Stimulated activated CD4-positive, alpha-beta T cell treated with anti-CD3 and anti-CD28 coated beads, TNF-alpha, amount 100 ng/mL, for 48 hours (primary cell): ENCODE data around the gene MRTFB.
"Not testable (repeated sequence)": the region's sequence is repeated elsewhere in the genome, so short reads cannot be mapped to it uniquely, and the experiment has no call there.

ENCODE experiments used
- DNase-seq, 3 donors: peaks; one replicate each; pipeline ENCODE4 v3.0.0-alpha.2; 2020; ENCODE audit warnings: low read depth in 3 of 3

Gene MRTFB

DNA sequence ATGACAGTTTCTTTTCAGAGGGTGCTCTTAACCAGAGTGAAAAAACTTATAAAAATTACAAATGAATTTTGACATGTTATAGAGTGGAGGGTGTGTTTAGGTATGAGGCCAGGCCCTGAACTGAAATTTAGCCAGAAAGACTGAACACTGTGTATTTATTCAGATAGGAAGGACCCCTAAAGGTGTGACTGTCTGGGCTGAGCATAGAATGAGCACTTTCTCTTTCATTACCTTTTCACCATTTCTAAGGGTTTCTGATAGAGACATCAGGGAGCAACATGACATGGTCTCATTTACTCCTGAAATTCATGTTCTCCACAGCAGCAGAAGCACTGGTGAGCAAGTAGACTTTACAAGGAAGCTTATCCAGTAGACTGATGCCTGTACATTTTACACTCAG lies 32.9 kb downstream of the MRTFB start:
- no peak for DNase-seq

DNA sequence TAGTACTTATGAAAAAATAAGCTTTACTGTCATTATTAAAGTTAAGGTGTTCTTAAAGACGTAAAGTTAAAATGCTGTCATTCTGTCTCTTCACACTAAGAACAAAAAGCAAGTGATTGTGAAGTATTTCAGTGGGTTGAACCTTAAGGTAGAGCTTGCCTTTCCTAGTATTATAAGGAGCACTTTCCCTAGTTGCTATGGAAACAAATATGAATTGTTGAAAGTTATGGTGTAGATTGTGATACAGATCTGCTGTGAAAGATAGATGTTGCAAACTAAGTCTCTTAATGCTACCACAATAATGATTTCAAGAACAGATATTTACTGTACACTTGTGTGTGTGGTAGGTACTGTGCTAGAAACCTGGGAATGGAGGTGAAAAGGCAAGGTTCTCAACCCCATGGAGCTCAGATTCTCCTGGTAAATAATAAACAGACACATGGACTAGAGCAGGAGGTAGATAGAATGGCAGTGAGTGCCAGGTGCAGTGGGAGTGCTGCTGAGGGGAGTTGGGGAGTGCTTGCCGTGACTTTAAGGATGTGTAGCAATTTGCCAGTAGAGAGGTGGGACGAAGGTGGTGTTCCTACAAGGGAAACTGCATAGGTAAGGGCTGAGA lies 34.7 kb downstream of the MRTFB start:
- DNase-seq = no peak

DNA sequence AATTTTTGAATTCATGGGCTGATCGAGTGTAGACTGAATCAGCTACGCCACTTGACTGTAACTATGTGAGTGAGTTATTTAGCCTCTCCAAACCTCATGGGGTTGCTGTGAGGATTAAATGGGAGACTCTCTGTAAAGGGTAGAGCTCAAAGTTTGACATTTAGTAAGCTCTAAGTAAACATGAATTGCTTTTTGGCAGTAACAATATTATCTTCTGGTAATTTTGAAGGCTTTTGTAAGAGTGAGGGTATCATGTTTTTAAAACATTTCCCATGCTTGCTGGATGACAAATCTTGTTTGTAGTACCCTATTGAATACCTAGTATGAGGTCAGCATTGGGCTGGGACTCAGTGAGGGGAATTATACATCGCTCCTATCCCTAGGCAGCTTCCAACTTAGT lies 35.3 kb downstream of the MRTFB start:
- no peak for DNase-seq

DNA sequence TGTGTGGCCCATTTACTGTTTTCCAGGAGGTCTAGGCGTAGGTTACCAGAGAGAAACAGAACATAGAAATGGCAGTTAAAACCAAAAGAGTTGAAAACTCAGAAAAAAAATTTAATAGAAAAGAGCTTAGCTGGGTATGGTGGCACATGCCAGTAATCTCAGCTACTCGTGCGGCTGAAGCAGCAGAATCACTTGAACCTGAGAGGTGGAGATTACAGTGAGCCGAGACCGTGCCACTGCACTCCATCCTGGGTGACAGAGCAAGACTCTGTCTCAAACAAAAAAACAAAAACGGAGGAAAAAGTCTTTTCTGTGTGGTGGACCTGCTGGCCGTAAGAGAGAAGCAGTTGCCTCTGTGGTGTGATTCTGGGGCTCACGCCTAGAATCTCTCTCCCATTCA lies 35.8 kb downstream of the MRTFB start:
- DNase-seq = no peak

DNA sequence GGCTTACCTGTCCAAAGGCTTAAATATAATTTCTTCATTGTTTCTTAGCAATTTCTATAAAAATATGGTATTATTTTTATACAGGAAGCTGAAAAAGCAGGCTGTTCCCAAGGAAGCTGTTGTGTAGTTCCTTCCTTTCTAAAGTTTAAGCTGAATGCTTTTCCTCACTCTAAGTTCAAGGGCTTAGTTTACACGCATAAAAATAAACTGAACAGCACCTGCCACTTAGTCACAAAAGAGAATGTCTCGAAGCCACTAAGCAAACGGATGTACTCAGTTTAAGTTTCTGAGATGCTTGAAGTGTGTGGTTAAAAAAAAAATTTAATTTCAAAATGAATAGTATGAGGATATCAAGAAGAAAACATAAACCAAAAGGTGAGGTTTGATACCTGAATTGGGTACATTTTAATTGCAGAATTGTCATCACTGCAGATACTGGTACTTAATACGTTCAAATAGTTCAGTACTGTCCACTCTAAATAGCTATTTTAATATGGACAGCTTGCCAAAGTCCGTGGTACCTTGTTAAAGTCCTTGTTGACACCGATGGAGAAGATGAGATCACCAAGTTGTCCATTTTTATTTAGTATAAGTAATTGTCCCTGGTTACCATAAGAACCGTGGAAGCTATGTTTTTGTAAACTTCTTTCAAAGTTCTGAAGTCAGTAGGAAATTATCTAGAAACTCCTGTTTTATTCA lies 38.1 kb downstream of the MRTFB start:
- no peak for DNase-seq

DNA sequence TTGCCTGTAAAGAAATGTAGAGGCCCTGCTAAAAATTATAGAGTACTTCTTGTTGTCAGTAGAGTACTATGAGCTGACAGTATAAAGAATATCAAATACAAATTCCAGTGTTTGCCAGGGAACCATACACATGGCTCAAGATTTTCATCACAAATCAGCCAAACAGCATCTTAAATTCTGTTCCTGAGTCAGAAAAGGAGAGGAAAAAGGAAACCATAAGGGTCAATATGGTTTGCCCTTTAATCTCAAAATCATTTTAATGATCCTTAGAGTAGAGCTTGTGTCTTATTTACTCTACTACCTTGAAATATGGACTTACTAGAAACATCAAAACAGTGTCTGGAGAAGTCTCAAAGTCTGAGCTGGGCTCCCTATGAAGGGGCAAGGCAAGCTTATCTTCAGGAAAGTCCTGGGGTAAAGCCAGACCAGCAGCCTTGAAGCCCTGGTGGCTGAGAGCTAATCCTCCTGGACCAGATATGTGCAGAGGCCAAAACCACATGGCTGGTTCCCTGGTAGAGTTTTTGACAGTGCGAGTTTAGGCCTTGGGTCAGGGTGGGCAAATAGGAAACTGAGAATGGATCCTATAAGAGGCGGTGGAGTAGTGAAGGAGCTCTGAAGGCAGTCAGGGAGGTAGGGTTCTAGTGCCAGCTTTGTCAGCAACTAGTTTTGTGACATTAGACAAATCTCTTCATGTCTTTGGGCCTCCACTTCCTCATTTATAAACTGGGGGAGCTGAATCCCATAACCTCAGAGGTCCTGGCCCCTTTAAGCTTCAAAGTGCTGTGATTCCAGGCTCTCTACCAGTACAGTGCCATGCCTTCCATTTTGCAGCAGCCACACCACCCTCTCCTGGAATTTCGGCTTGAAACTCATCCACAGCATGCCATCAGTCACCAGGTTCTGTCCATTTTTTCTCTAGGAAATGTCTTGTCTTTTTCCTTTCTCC lies 38.9 kb downstream of the MRTFB start:
- no peak for DNase-seq

DNA sequence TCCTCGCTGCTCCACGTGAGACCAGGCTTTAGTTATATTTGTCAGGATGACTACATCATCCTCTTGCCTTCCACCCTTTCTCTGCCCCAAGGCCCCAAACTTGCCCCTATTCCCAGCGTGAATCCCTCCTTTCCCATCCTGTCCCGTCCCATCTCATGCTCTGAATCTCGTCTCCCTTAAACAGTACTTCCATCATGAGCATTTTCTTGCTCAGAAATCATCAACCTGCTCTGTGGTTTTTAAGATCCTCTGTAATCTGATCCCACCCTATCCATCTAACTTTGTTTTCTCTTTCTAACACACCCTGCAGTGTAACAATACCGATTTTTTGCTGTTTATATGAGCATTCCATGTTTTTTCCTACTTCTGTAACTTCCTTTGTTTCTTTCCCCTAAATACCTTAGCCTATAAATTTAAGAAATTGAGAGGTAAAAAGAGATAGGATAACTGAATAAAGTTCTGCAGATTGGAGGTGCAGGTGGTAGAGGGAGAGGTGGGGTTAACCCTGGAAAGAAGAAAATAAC lies 39.7 kb downstream of the MRTFB start:
- DNase-seq = no peak

DNA sequence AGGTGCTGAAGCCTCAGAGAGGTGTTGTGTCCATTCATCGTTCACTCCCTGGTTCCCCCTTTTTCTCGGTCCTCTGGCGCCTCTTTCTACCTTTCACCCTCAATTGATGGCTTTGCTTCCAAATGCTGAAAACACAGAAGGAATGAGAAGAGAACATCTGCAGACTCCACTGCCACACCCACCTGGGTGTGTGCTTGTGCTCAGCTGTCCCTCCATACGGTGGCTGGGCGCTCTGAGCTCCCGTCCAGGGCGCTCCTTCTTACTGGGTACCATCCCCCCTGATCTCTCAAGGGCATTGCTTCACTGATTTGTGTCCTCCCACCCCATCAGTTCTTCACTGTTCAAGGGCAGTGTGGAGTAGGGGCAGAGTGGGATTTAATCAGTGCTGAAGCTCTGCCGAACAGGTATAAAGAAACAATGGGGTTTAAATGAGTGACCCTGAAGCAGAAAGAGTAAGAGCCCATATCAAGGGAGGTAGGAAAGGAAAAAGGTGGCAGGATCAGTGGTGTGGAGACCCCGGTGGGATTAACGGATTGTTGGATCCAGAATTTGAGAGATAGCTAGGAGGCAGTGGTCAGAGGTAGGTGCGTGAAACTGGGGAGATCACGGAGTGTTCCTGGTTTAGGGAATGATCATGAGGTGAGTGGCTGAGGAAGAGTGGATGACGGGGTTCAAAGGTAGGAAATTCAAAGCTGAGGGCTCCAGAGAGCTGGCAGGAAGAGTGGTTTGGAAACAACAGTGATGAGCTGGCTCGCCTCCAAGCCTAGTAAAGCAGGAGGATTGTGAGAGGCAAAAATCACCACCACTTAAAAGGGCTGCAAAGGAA lies 40.8 kb downstream of the MRTFB start:
- no peak for DNase-seq

DNA sequence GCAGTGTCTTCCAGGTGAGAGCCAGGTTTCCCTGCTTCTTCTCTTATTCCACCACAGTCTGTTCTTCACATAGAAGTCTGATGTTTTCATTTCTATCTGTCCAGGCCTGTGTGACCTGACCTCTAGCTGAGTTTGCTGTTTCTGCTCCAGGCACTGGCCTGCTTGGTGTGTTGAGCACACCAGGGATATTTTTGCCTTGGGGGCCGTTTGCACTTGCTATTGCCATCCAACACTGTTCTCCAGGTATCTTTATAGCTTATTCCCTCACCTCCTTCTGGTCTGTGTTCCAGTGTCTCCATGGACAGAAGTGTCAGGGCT lies 41.4 kb downstream of the MRTFB start:
- DNase-seq = no peak

DNA sequence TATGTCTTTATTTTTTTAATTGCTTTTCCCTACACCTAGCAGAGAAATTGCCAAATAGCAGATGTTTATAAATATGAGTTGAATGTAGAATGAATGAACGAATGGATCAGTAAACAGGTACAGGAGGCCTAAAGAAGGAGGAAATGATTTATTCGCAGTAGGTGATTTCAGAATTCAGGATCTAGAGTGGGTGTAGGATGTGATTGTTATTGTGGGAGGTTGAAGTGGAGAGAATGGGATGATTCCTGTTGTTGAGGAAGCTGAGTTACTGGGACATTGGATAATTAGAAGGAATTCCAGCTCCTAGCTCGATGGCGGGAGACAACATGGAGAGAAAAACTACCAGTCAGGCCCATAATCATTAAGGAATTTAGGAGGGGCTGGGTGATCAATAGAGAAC lies 42.2 kb downstream of the MRTFB start:
- DNase-seq = no peak

DNA sequence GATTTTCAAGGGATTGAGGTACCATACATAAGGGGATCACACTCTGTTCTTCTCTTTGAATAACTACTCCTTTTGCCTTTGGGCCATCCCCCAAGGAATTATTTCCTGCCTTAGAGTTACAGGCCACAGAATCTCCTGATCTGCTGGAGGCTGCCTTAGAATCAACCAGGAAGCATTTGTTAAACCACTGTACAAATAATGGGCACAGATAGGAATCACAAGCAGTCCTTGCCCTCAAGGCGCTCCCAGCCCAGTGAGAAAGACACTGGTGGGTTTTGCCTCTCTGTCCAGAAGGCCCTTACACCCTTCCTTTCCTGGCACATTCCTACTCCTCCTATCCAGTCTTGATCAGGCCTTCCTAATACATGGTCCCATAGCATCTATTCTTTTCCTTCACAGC lies 45.9 kb downstream of the MRTFB start:
- no peak for DNase-seq

DNA sequence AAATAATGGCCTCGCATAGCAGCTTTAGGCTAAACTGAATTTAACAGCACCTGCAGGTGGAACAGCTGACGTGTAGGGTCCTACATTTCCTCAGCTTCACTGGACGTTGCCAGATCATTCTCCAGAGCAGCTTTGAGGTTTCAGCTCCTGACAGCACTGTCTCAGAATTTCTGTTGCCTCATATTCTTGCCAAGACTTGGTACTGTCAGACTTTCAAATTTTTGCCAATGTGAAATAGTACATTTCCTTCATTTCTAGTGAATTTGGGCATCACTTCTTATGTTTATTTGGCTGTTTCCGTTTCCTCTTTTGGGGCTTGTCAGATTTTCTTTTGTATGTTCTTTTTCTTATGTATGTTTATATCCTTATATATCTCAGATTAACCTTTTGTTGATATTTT lies 48.7 kb downstream of the MRTFB start:
- DNase-seq = no peak

DNA sequence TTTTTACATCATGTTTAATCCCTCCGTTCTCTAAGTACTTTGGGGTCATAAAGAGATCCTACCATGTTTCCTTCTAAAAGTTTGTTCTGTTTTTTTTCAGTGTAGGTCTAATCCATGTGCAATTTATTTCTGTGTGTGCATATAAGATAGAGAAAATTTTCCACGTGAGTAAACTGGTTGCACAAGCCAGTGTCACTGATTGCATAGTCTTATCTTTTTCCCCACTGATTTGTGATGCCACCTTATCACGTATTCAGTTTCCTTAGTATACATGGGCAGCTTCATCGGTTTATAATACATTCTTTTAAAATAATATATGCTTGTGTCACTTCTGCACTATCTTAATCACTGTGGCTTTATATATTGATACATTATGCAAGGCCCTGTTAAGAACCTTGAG lies 49.2 kb downstream of the MRTFB start:
- DNase-seq = no peak

DNA sequence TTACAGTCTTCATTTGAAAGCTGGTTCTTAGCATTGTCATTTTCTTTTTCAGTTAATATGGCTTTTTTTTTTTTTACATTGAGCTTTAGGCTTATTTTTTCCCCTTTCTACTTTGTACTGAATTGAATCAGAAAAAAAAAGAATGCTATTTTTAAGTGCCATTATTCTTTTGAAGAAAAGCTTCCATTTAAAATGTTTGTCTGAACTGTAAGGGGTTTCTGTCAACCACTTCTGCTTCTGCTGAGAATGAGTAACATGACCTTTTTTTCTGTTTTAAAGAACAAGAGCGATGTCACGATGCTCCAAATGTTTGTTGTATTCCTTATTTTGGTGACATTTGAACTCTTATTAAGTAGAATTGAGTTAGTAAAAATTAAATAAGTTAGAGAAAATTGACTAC lies 50.0 kb downstream of the MRTFB start:
- DNase-seq = no peak

DNA sequence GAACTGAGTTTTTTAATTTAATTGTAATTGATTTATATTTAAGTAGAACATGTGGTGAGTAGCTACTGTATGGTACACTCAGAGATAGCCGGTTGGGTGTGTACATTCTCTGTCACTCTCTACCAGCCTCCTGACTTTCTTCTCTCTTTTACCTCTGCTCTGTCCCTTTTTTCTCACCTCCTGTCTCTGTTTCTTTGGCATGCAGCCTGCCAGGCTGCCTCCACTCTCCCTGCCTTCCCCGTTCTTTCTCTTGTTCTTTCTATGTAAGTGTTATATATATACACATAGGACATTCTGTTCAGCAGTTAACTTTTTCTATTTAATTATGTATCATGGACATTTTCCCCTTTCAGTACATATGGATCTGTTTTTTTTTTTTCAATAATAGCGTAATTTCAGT lies 50.8 kb downstream of the MRTFB start:
- no peak for DNase-seq

DNA sequence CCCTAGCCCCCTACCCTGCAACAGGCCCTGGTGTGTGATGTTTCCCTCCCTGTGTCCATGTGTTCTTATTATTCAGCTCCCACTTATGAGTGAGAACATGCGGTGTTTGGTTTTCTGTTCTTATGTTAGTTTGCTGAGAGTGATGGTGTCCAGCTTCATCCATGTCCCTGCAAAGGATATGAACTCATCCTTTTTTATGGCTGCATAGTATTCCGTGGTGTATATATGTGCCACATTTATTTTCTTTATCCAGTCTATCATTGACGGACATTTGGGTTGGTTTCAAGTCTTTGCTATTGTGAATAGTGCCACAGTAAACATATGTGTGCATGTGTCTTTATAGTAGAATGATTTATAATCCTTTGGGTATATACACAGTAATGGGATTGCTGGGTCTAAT lies 51.3 kb downstream of the MRTFB start:
- DNase-seq = not testable (repeated sequence)

DNA sequence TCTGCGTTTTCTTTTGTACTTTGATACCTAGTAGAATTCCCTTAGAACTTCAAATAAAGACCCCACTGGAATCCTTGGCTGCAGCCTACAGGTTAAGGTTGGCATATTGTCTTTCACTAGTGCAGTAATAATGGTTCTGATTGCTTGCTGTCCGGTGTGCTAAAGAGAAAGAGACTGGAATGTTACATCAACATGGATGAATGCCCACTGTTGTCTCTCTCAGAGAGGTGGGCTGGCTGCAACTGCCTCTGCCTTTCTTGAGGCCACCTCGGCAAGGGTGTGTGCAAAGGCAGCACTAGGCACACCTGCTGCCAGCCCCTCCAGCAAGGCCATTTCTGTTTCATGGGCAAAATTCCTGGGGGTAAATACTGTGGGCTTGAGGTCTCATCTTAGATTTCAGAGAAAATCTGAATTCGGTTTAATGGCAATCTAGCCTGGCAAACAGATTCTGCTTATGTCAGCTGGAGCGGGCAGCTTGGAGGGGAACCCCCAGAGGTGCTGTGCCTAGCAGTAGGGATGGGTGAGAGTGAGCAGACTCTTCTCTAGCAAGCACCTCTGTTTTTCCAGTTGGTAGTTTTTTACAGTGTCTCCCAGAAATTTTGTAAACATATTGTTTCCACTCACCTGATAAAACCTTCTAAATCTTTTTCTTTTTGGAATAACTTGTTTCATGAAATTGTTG lies 54.0 kb downstream of the MRTFB start:
- no peak for DNase-seq

DNA sequence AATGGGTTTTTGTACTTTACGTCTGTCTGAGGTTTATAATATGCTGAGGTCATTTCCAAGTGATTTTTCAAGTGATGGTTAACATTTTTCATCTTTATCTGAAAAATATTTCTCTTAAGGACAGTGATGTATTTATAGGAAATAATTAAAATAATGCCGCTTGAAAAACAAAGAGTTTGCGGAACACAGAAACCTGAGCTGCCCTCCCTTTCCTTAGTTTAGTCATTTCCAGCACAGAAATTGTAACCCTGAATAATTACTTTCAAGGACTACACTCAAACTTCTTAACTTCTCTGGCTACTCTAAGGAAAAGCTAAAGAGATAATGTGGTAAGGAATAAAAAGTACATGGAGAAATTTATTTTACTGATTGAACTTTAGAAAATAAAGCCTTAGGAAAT lies 54.6 kb downstream of the MRTFB start:
- no peak for DNase-seq

DNA sequence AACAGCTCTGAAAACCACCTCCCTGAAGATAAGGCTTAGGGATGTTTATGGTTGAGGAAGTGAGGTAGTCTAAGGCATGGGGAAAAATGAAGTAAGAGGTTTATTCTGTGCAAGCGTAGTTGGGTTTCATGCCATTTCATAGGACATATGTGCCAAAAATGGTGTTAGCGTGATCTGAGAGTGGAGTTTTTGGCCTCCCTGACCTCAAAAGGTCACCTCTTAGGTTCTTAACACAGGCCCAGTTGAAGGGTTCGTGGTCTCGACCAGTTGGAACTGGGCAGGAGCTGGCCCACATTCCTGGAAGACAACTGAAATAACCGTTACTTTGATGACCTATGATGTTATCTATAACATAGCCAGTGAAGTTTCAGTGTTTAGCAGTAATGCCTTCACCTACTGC lies 57.0 kb downstream of the MRTFB start:
- DNase-seq = no peak

DNA sequence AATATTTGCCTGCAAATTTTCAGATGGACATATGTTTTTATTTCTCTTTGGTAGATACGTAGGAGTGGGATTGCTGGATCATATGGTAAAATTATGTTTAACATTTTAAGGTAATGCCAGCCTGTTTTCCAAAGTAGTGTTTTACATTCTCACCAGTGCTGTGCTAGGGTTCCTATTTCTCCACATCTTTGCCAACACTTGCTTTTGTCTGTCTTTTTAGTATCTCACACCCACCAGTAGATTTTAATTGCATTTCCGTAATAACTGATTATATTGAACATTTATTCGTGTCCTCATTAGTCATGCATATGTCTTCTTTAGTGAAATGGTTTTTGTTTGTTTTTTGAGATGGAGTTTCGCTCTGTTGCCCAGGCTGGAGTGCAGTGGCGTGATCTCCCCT lies 58.4 kb downstream of the MRTFB start:
- no peak for DNase-seq
